CD8-positive, alpha-beta memory T cell (primary cell): Measurements from ENCODE around the gene DIPK1B. TPM values are rescaled to one million over a fixed set of nuclear protein-coding genes. Genes with fewer than 3 reads are reported as not detected.

Experiments used
- CTCF ChIA-PET: fragments of 350-600 bp; sonication (Branson Sonifier 250); formaldehyde crosslinking; loops from one replicate; lab custom pipeline; 2021; ENCODE audit warnings: antibody characterized with exemption; lab: Charles Lee
- POLR2A ChIA-PET: fragments of 350-600 bp; sonication (Branson Sonifier 250); formaldehyde crosslinking; loops from one replicate; lab custom pipeline; 2021; ENCODE audit warnings: antibody characterized with exemption; lab: Charles Lee
- DNase-seq, 5 donors: peaks; one replicate each; pipeline versions ENCODE4 v3.0.0 to v3.0.0-alpha.2; 2020 to 2022; ENCODE audit warnings: mixed read lengths in 1 of 5
- H3K27ac ChIP-seq: one replicate; pipeline ENCODE4 v1.7.0; 2013; ENCODE audit warnings: low read depth, mild to moderate bottlenecking, low read length, moderate library complexity
- H3K27me3 ChIP-seq: 2 replicates; pipeline ENCODE4 v1.7.0; 2013; ENCODE audit warnings: low read length, mild to moderate bottlenecking; ENCODE audit not compliant: insufficient read depth, poor library complexity, severe bottlenecking
- H3K36me3 ChIP-seq: 2 replicates; pipeline ENCODE4 v1.7.0; 2013; ENCODE audit warnings: mild to moderate bottlenecking, low read length, moderate library complexity; ENCODE audit not compliant: insufficient read depth
- H3K4me1 ChIP-seq: 2 replicates; pipeline ENCODE4 v1.7.0; 2013; ENCODE audit warnings: mild to moderate bottlenecking, low read length, moderate library complexity; ENCODE audit not compliant: insufficient read depth
- H3K4me3 ChIP-seq: 2 replicates; pipeline ENCODE4 v1.7.0; 2013; ENCODE audit warnings: mild to moderate bottlenecking, low read length
- H3K9me3 ChIP-seq: 2 replicates; pipeline ENCODE4 v1.7.0; 2013; ENCODE audit warnings: mild to moderate bottlenecking, low read length
- H3K27ac Mint-ChIP-seq, 8 donors: one replicate each; pipeline ENCODE4 v1.8.0; 2020 to 2021; ENCODE audit warnings: mixed read lengths in 8 of 8, mild to moderate bottlenecking in 6 of 8, inconsistent platforms in 3 of 8, moderate library complexity in 3 of 8
- H3K27me3 Mint-ChIP-seq, 2 donors: one replicate each; pipeline ENCODE4 v1.8.0; 2020 to 2021; ENCODE audit warnings: mixed read lengths in 2 of 2, mild to moderate bottlenecking in 1 of 2, moderate library complexity in 1 of 2
- H3K36me3 Mint-ChIP-seq, 3 donors: one replicate each; pipeline ENCODE4 v1.8.0; 2020 to 2021; ENCODE audit warnings: mixed read lengths in 3 of 3, inconsistent platforms in 1 of 3, mild to moderate bottlenecking in 1 of 3
- H3K4me1 Mint-ChIP-seq, 3 donors: one replicate each; pipeline ENCODE4 v1.8.0; 2020 to 2021; ENCODE audit warnings: mixed read lengths in 3 of 3, inconsistent platforms in 1 of 3, mild to moderate bottlenecking in 1 of 3
- H3K4me3 Mint-ChIP-seq, 7 donors: one replicate each; pipeline ENCODE4 v1.8.0; 2020 to 2021; ENCODE audit warnings: mixed read lengths in 7 of 7, mild to moderate bottlenecking in 6 of 7, moderate library complexity in 4 of 7, inconsistent platforms in 2 of 7
- H3K9me3 Mint-ChIP-seq, 5 donors: one replicate each; pipeline ENCODE4 v1.8.0; 2020 to 2022; ENCODE audit warnings: mixed read lengths in 5 of 5, mild to moderate bottlenecking in 3 of 5, moderate library complexity in 2 of 5, inconsistent platforms in 1 of 5
- polyA plus RNA-seq: library from polyadenylated mRNA; unstranded; fragments of 300-500 nt; fragmentation: Illumina TruSeq; gene quantifications from one replicate; pipeline ENCODE4 v1.2.3, GENCODE V29; 2021
- total RNA-seq, 2 experiments: library from RNA; stranded (reverse); gene quantifications; one replicate each; pipeline ENCODE4 v1.2.3, GENCODE V29; 2021

DIPK1B gene
- total and polyA plus RNA-seq, 3 experiments from 2014 or later, result not detected

- peaks cover 0 to 8% of the 10 kb centered on the region in 2 donors for H3K27me3 Mint-ChIP-seq
- no peaks in the 10 kb centered on the region for H3K4me1 Mint-ChIP-seq
- no peak overlapping the region for H3K27ac ChIP-seq
- DNase-seq, result no peak
- no peak overlapping the region for H3K4me3 Mint-ChIP-seq
- H3K27ac Mint-ChIP-seq, result no peak overlapping the region
- no peaks in the 10 kb centered on the region for H3K36me3 Mint-ChIP-seq
- no peak overlapping the region for H3K4me3 ChIP-seq
- no peaks in the 10 kb centered on the region for H3K4me1 ChIP-seq
- ChIA-PET POLR2A (no interaction called here), CTCF (interaction anchor here (0.6 to 1.8 kb wide), 2 partner anchors 9 to 41 kb away, joined by 3 to 4 read pairs; no protein-coding TSS in a partner anchor)
- H3K9me3 ChIP-seq, result no peaks in the 10 kb centered on the region
- H3K27me3 ChIP-seq, result no peaks in the 10 kb centered on the region
- no peaks in the 10 kb centered on the region for H3K9me3 Mint-ChIP-seq
- H3K36me3 ChIP-seq, result no peaks in the 10 kb centered on the region
These were observed 20.8 kb upstream of the DIPK1B start for GRCh38 chr9:136691316-136692184.

- H3K4me1 ChIP-seq, result no peaks in the 10 kb centered on the region
- H3K36me3 Mint-ChIP-seq, result no peaks in the 10 kb centered on the region
- H3K9me3 ChIP-seq, result no peaks in the 10 kb centered on the region
- H3K27ac ChIP-seq, result no peak overlapping the region
- no peak overlapping the region for H3K4me3 ChIP-seq
- no peak overlapping the region for H3K4me3 Mint-ChIP-seq
- no peak overlapping the region for H3K27ac Mint-ChIP-seq
- POLR2A ChIA-PET, result no interaction called here
- CTCF ChIA-PET, result no interaction called here
- no peaks in the 10 kb centered on the region for H3K9me3 Mint-ChIP-seq
- DNase-seq, result no peak
- H3K36me3 ChIP-seq, result no peaks in the 10 kb centered on the region
- no peaks in the 10 kb centered on the region for H3K27me3 ChIP-seq
- no peaks in the 10 kb centered on the region for H3K4me1 Mint-ChIP-seq
- peaks cover 2 to 11% of the 10 kb centered on the region in 2 donors for H3K27me3 Mint-ChIP-seq
These were observed 19.9 kb upstream of the DIPK1B start for GRCh38 chr9:136692185-136693134.

- no peak for DNase-seq
These were observed 19.3 kb upstream of the DIPK1B start for GRCh38 chr9:136693135-136693489.

GRCh38 chr9:136693490-136694162 is 18.7 kb upstream of the DIPK1B start:
- Histone ChIP-seq H3K4me1 (no peaks in the 10 kb centered on the region), H3K27me3 (no peaks in the 10 kb centered on the region), H3K36me3 (no peaks in the 10 kb centered on the region), H3K27ac (no peak overlapping the region), H3K4me3 (no peak overlapping the region), H3K9me3 (no peaks in the 10 kb centered on the region)
- Mint-ChIP-seq H3K9me3 (no peaks in the 10 kb centered on the region), H3K36me3 (no peaks in the 10 kb centered on the region), H3K4me1 (no peaks in the 10 kb centered on the region), H3K4me3 (no peak overlapping the region), H3K27ac (no peak overlapping the region), H3K27me3 (peaks cover 7 to 15% of the 10 kb centered on the region in 2 donors)
- CTCF ChIA-PET, result no interaction called here
- no peak for DNase-seq
- POLR2A ChIA-PET, result no interaction called here

More at GRCh38 chr9:136693135-136693489, 19.3 kb upstream of the DIPK1B start:
- H3K27ac ChIP-seq, result no peak overlapping the region
- no peaks in the 10 kb centered on the region for H3K4me1 Mint-ChIP-seq
- H3K4me1 ChIP-seq, result no peaks in the 10 kb centered on the region
- ChIA-PET CTCF (no interaction called here), POLR2A (no interaction called here)
- peaks cover 3 to 15% of the 10 kb centered on the region in 2 donors for H3K27me3 Mint-ChIP-seq
- no peaks in the 10 kb centered on the region for H3K9me3 ChIP-seq
- H3K36me3 Mint-ChIP-seq, result no peaks in the 10 kb centered on the region
- no peaks in the 10 kb centered on the region for H3K9me3 Mint-ChIP-seq
- no peaks in the 10 kb centered on the region for H3K36me3 ChIP-seq
- H3K27me3 ChIP-seq, result no peaks in the 10 kb centered on the region
- H3K4me3 Mint-ChIP-seq, result no peak overlapping the region
- no peak overlapping the region for H3K27ac Mint-ChIP-seq
- no peak overlapping the region for H3K4me3 ChIP-seq

- no peaks in the 10 kb centered on the region for H3K27me3 ChIP-seq
- ChIA-PET CTCF (no interaction called here), POLR2A (no interaction called here)
- H3K4me1 ChIP-seq, result no peaks in the 10 kb centered on the region
- H3K9me3 ChIP-seq, result no peaks in the 10 kb centered on the region
- Mint-ChIP-seq H3K27me3 (peaks cover 9 to 15% of the 10 kb centered on the region in 2 donors), H3K36me3 (no peaks in the 10 kb centered on the region), H3K27ac (no peak overlapping the region), H3K4me3 (no peak overlapping the region), H3K9me3 (no peaks in the 10 kb centered on the region), H3K4me1 (peaks cover 0 to 1% (median 0%) of the 10 kb centered on the region in 3 donors)
- no peaks in the 10 kb centered on the region for H3K36me3 ChIP-seq
- DNase-seq, result no peak
- no peak overlapping the region for H3K4me3 ChIP-seq
- no peak overlapping the region for H3K27ac ChIP-seq
These were observed 18.1 kb upstream of the DIPK1B start for GRCh38 chr9:136694163-136694871.

GRCh38 chr9:136694872-136695247 is 17.5 kb upstream of the DIPK1B start:
- H3K36me3 ChIP-seq, result no peaks in the 10 kb centered on the region
- peaks cover 0 to 1% (median 0%) of the 10 kb centered on the region in 3 donors for H3K4me1 Mint-ChIP-seq
- no peaks in the 10 kb centered on the region for H3K9me3 ChIP-seq
- no peaks in the 10 kb centered on the region for H3K27me3 ChIP-seq
- no peaks in the 10 kb centered on the region for H3K36me3 Mint-ChIP-seq
- H3K9me3 Mint-ChIP-seq, result no peaks in the 10 kb centered on the region
- no peak overlapping the region for H3K4me3 Mint-ChIP-seq
- no peaks in the 10 kb centered on the region for H3K4me1 ChIP-seq
- H3K27ac Mint-ChIP-seq, result no peak overlapping the region
- no peak for DNase-seq
- POLR2A ChIA-PET, result no interaction called here
- peaks cover 9 to 15% of the 10 kb centered on the region in 2 donors for H3K27me3 Mint-ChIP-seq
- no peak overlapping the region for H3K27ac ChIP-seq
- CTCF ChIA-PET, result no interaction called here
- no peak overlapping the region for H3K4me3 ChIP-seq

- Histone ChIP-seq H3K4me1 (peaks cover 6% of the 10 kb centered on the region), H3K4me3 (no peak overlapping the region), H3K27ac (no peak overlapping the region), H3K36me3 (no peaks in the 10 kb centered on the region), H3K9me3 (no peaks in the 10 kb centered on the region), H3K27me3 (no peaks in the 10 kb centered on the region)
- Mint-ChIP-seq H3K27ac (no peak overlapping the region), H3K4me1 (peaks cover 1 to 5% (median 4%) of the 10 kb centered on the region in 3 donors), H3K27me3 (peaks cover 9 to 15% of the 10 kb centered on the region in 2 donors), H3K36me3 (no peaks in the 10 kb centered on the region), H3K9me3 (no peaks in the 10 kb centered on the region), H3K4me3 (no peak overlapping the region)
- ChIA-PET CTCF (no interaction called here), POLR2A (no interaction called here)
- DNase-seq, result no peak
These were observed 16.9 kb upstream of the DIPK1B start for GRCh38 chr9:136695435-136695895.
